K562 (cell line): ENCODE measurements around the gene CBX2. TPM values are rescaled to one million over a fixed set of nuclear protein-coding genes. Genes with fewer than 3 reads are reported as not detected.

ENCODE experiments used
- CREB1 ChIP-seq, 2 experiments: sonication (generic) in 1 of 2; formaldehyde crosslinking in 1 of 2; IDR thresholded peaks; 2 replicates each; pipeline versions ENCODE4 v1.6.1 to v1.8.0; 2012 to 2022; ENCODE audit warnings: inconsistent platforms in 1 of 2, mild to moderate bottlenecking in 1 of 2, missing genetic modification reagents in 1 of 2, moderate library complexity in 1 of 2
- CREM ChIP-seq: IDR thresholded peaks from 2 replicates; pipeline ENCODE4 v1.6.1; 2014; ENCODE audit warnings: antibody characterized with exemption, low read depth
- CTBP1 ChIP-seq: fragments of 450-650 bp; IDR thresholded peaks from 2 replicates; pipeline ENCODE4 v1.6.1; 2016; ENCODE audit warnings: borderline replicate concordance
- MYC ChIP-seq, 2 experiments: fragments of 250-450 bp in 1 of 2; sonication (Bioruptor Pico) in 1 of 2; IDR thresholded peaks; 2 replicates each; pipeline versions ENCODE4 v1.5.1 to v1.6.1; 2012 to 2021; ENCODE audit warnings: low read depth in 2 of 2, borderline replicate concordance in 1 of 2, improper control_type of control experiment in 1 of 2, low read length in 1 of 2, mild to moderate bottlenecking in 1 of 2, moderate library complexity in 1 of 2
- NCOA2 ChIP-seq, 2 experiments: fragments of 450-650 bp; IDR thresholded peaks; 2 replicates each; pipeline ENCODE4 v1.6.1; 2018; ENCODE audit warnings: mild to moderate bottlenecking in 2 of 2, moderate library complexity in 1 of 2; ENCODE audit not compliant: partially characterized antibody in 2 of 2
- NR1H2 ChIP-seq: sonication (generic); formaldehyde crosslinking; IDR thresholded peaks from 2 replicates; pipeline ENCODE4 v1.4.0; 2020; ENCODE audit warnings: mild to moderate bottlenecking, missing genetic modification reagents
- RBM25 ChIP-seq: fragments of 200-400 bp; formaldehyde crosslinking; IDR thresholded peaks from 2 replicates; pipeline ENCODE4 v1.6.1; 2018; ENCODE audit warnings: low read length, low read depth, moderate library complexity; ENCODE audit not compliant: severe bottlenecking
- TEAD4 ChIP-seq, 2 experiments: sonication (generic) in 1 of 2; formaldehyde crosslinking in 1 of 2; IDR thresholded peaks; 2 replicates each; pipeline versions ENCODE4 v1.6.1 to v1.8.0; 2012 to 2022; ENCODE audit warnings: borderline replicate concordance in 1 of 2, inconsistent platforms in 1 of 2, low read length in 1 of 2, mild to moderate bottlenecking in 1 of 2, missing genetic modification reagents in 1 of 2
- TSC22D4 ChIP-seq: fragments of 450-650 bp; IDR thresholded peaks from 2 replicates; pipeline ENCODE4 v1.6.1; 2016; ENCODE audit warnings: missing genetic modification characterization, missing biosample characterization, control low read depth
- ZBTB7A ChIP-seq: IDR thresholded peaks from 2 replicates; pipeline ENCODE4 v1.6.1; 2011; ENCODE audit warnings: low read depth, mild to moderate bottlenecking, low read length, moderate library complexity, borderline replicate concordance; ENCODE audit not compliant: control insufficient read depth
- ZNF143 ChIP-seq: sonication (generic); formaldehyde crosslinking; IDR thresholded peaks from 2 replicates; pipeline ENCODE4 v1.9.0; 2022; ENCODE audit warnings: mild to moderate bottlenecking, missing genetic modification reagents
- polyA plus RNA-seq, 8 experiments: library from polyadenylated mRNA; depleted of rRNA in 4 of 8; stranded (reverse) in 5 of 8; unstranded in 3 of 8; fragments of >200 nt; fragmentation: Nextera tagmentation in 2 of 8; fragmentation: Illumina TruSeq in 1 of 8; extraction: Ambion mirVana in 2 of 8; extraction: Trizol in 1 of 8; gene quantifications; 2 replicates each; pipeline versions ENCODE4 v1.2.1 to v1.2.3, GENCODE V29; 2011 to 2014; ENCODE audit warnings: inconsistent platforms in 1 of 8, missing spikeins in 1 of 8
- total RNA-seq, 7 experiments: library from RNA; depleted of rRNA in 6 of 7; stranded (reverse); fragments of >200 nt in 6 of 7; fragmentation: Illumina TruSeq in 2 of 7; extraction: Trizol in 2 of 7; gene quantifications; 2 replicates each; pipeline versions ENCODE4 v1.2.1 to v1.2.3, GENCODE V29; 2011 to 2021; ENCODE audit warnings: low replicate concordance in 1 of 7
- TF ChIP-seq, protein P1 (sequence below): fragments of 250-450 bp; sonication (Bioruptor Pico); IDR thresholded peaks from 2 replicates; pipeline ENCODE4 v1.5.0; 2021
- TF ChIP-seq, protein P2 (sequence below): fragments of 250-450 bp; sonication (Bioruptor Pico); IDR thresholded peaks from 2 replicates; pipeline ENCODE4 v1.8.0; 2021; ENCODE audit warnings: mild to moderate bottlenecking, moderate library complexity
- TF ChIP-seq, protein P3 (sequence below): sonication (generic); formaldehyde crosslinking; IDR thresholded peaks from 2 replicates; pipeline ENCODE4 v1.8.1; 2022; ENCODE audit warnings: missing genetic modification reagents

CBX2 gene
- total and polyA plus RNA-seq, 9 of the 15 experiments (the other 6 are each of a cell fraction or from before 2014, with no cell fraction given) = 0.66 to 26.9 (median 13.9) TPM

DNA sequence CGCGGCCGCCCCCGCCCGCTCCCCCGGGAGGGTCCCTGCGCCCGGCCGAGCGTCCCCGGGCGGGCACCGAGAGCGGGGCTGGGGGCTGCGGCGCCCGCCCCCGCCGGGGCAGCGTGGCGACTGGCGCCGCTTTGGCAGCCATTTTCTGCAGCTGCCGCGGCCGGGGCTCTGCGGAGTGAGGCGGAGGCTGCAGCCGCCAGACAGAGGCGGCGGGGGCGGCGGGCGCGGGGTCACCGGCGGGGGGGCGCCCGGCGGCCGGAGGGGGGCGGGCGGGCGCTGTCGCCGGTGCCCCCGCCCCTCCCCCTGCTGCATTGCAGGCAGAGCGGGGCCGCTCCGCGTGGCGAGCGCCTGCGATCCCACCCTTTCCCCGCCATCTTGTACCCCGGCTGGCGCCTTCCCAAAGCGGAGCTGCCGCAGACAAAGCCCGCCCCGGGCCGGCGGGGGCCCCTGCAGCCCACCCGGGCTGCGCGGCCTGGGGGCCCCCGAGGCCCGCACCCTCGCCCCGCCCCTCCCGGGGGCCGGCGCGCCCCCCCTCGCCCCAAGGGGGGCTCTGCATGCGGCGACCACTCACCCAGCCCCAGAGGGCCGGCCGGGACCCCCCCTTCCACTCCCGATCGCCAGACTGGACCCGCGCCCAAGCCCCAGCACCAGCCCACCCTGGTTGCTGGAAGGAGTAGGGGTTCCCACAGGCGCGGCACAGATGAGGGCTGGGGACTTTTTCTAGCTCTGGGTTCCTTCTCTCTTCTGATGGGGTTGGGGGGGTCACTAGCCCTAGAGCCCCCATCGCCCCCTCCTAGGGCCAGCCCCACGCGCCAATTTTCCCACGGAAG, 35.6 kb downstream of the CBX2 start (continued):
- TF ChIP-seq NCOA2 (IDR thresholded peaks at IDR 0.05; ENCODE audit: partially characterized antibody in 2 of 2) (no peak), MYC (IDR thresholded peaks at IDR 0.05; ENCODE audit: low read depth, low read length) (peak; percentile 86), MYC (CRISPR knock-in tag; IDR thresholded peaks at IDR 0.05; ENCODE audit: borderline replicate concordance, low read depth) (no peak), ZBTB7A (peak; percentile 33; the same call in 1 of the 2 replicates), ZNF143 (CRISPR knock-in tag) (no peak), RBM25 (no peak), CREB1 (IDR thresholded peaks at IDR 0.05) (0 out of 2 replicates have a peak, but pooled peaks have one; percentile 3), CREB1 (CRISPR knock-in tag; IDR thresholded peaks at IDR 0.05) (no peak), TSC22D4 (tag) (no peak), NR1H2 (CRISPR knock-in tag) (no peak), CTBP1 (no peak), CREM (0 out of 2 replicates have a peak, but pooled peaks have one; percentile 9), TEAD4 (IDR thresholded peaks at IDR 0.05; ENCODE audit: low read length) (no peak), TEAD4 (CRISPR knock-in tag; IDR thresholded peaks at IDR 0.05; ENCODE audit: borderline replicate concordance) (no peak)
- TF ChIP-seq, protein P1, sequence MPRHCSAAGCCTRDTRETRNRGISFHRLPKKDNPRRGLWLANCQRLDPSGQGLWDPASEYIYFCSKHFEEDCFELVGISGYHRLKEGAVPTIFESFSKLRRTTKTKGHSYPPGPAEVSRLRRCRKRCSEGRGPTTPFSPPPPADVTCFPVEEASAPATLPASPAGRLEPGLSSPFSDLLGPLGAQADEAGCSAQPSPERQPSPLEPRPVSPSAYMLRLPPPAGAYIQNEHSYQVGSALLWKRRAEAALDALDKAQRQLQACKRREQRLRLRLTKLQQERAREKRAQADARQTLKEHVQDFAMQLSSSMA = no peak
- TF ChIP-seq, protein P2, sequence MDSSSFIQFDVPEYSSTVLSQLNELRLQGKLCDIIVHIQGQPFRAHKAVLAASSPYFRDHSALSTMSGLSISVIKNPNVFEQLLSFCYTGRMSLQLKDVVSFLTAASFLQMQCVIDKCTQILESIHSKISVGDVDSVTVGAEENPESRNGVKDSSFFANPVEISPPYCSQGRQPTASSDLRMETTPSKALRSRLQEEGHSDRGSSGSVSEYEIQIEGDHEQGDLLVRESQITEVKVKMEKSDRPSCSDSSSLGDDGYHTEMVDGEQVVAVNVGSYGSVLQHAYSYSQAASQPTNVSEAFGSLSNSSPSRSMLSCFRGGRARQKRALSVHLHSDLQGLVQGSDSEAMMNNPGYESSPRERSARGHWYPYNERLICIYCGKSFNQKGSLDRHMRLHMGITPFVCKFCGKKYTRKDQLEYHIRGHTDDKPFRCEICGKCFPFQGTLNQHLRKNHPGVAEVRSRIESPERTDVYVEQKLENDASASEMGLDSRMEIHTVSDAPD (CRISPR knock-in tag) = no peak
- TF ChIP-seq, protein P3, sequence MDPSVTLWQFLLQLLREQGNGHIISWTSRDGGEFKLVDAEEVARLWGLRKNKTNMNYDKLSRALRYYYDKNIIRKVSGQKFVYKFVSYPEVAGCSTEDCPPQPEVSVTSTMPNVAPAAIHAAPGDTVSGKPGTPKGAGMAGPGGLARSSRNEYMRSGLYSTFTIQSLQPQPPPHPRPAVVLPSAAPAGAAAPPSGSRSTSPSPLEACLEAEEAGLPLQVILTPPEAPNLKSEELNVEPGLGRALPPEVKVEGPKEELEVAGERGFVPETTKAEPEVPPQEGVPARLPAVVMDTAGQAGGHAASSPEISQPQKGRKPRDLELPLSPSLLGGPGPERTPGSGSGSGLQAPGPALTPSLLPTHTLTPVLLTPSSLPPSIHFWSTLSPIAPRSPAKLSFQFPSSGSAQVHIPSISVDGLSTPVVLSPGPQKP (CRISPR knock-in tag) = no peak
